Lung (tissue), 12 donors: ENCODE results near the gene PRKCD. TPM values are rescaled to one million over a fixed set of nuclear protein-coding genes. Genes with fewer than 3 reads are reported as not detected.

ENCODE experiments used
- ATAC-seq: fragments of 200-7000 bp; cut with Tn5 transposase; one replicate; pipeline ENCODE4 v1.9.1; 2020; ENCODE audit warnings: moderate number of reproducible peaks; ENCODE audit not compliant: insufficient read depth, low FRiP score
- DNase-seq, 3 donors: peaks; one replicate each; pipeline ENCODE4 v3.0.0-alpha.2; 2013 to 2017
- H3K27ac ChIP-seq, 2 donors: one replicate each; pipeline ENCODE4 v1.5.1; 2013; ENCODE audit warnings: mild to moderate bottlenecking in 2 of 2, moderate library complexity in 2 of 2, control low read depth in 1 of 2, inconsistent platforms in 1 of 2, low read depth in 1 of 2, low read length in 1 of 2
- H3K27me3 ChIP-seq, 3 donors: one replicate each; pipeline ENCODE4 v1.5.1; 2013; ENCODE audit warnings: low read length in 2 of 3; ENCODE audit not compliant: control insufficient read depth in 3 of 3, insufficient read depth in 3 of 3
- H3K36me3 ChIP-seq, 4 donors: one replicate each; pipeline ENCODE4 v1.5.1; 2013; ENCODE audit warnings: low read length in 4 of 4, mild to moderate bottlenecking in 1 of 4, moderate library complexity in 1 of 4; ENCODE audit not compliant: control insufficient read depth in 4 of 4, insufficient read depth in 4 of 4
- H3K4me1 ChIP-seq, 5 donors: one replicate each; pipeline ENCODE4 v1.5.1; 2013; ENCODE audit warnings: low read length in 5 of 5, mild to moderate bottlenecking in 2 of 5, moderate library complexity in 1 of 5; ENCODE audit not compliant: control insufficient read depth in 5 of 5, insufficient read depth in 5 of 5
- H3K4me3 ChIP-seq: one replicate; pipeline ENCODE4 v1.5.1; 2013; ENCODE audit warnings: mild to moderate bottlenecking, control low read depth, moderate library complexity
- H3K9ac ChIP-seq, 2 donors: one replicate each; pipeline ENCODE4 v1.5.1; 2013; ENCODE audit warnings: low read length in 2 of 2, control low read depth in 1 of 2; ENCODE audit not compliant: insufficient read depth in 1 of 2
- H3K9me3 ChIP-seq, 4 donors: one replicate each; pipeline ENCODE4 v1.5.1; 2013; ENCODE audit warnings: low read length in 3 of 4, mild to moderate bottlenecking in 1 of 4, moderate library complexity in 1 of 4; ENCODE audit not compliant: control insufficient read depth in 4 of 4, insufficient read depth in 3 of 4
- CTCF ChIP-seq: IDR thresholded peaks from 2 replicates; pipeline ENCODE4 v1.5.1; 2012; ENCODE audit warnings: mild to moderate bottlenecking; ENCODE audit errors: control extremely low read depth, extremely low read depth
- WGBS, 2 donors: extraction: QIAGEN DNeasy Blood & Tissue Kit; methylation state at CpG; one replicate each; pipeline ENCODE4 v1.1.7; 2013; 5-methylcytosine and 5-hydroxymethylcytosine counted together
- polyA plus RNA-seq, 2 donors: library from polyadenylated mRNA; stranded (reverse); fragments of 200-250 nt; gene quantifications; one replicate each; pipeline ENCODE4 v1.2.1, GENCODE V29; 2013
- total RNA-seq, 2 donors: library from RNA; depleted of rRNA in 1 of 2; stranded (reverse); fragments of >200 nt in 1 of 2; gene quantifications; one replicate each; pipeline ENCODE4 v1.2.1, GENCODE V29; 2014 to 2021
- donor health status: control.
- donor health status: control.
- donor health status: Bipolar disorder and iron deficiency.
- donor health status: healthy.
- donor health status: DM: yes; HTN: yes; CAD: no.

Gene PRKCD
- total and polyA plus RNA-seq, 4 donors = 34.9 to 85.2 (median 65.9) TPM

GRCh38 chr3:53170325-53171063, 9.5 kb downstream of the PRKCD start:
- Histone ChIP-seq H3K27me3 (no peaks in the 10 kb centered on the region), H3K9ac (no peak overlapping the region), H3K4me1 (peaks cover 0 to 30% (median 20%) of the 10 kb centered on the region in 5 donors), H3K9me3 (no peaks in the 10 kb centered on the region), H3K36me3 (peaks cover 0 to 15% (median 5%) of the 10 kb centered on the region in 4 donors), H3K4me3 (no peak overlapping the region), H3K27ac (no peak overlapping the region)
- WGBS, 2 donors = 40 to 58% methylated on average over 17 of the region's 17 CpGs
- ATAC-seq = no peak
- TF ChIP-seq CTCF = no peak
- no peak for DNase-seq

- Histone ChIP-seq H3K27me3 (no peaks in the 10 kb centered on the region), H3K36me3 (peaks cover 0 to 19% (median 5%) of the 10 kb centered on the region in 4 donors), H3K9me3 (no peaks in the 10 kb centered on the region), H3K27ac (no peak overlapping the region), H3K4me1 (peaks cover 0 to 30% (median 20%) of the 10 kb centered on the region in 5 donors), H3K9ac (no peak overlapping the region), H3K4me3 (no peak overlapping the region)
- DNase-seq (peak; percentile 39 to 73 (median 65)), ATAC-seq (no peak)
- WGBS, 2 donors = 47 to 70% methylated on average over 7 of the region's 7 CpGs
- TF ChIP-seq CTCF = no peak
These were observed 10.0 kb downstream of the PRKCD start for GRCh38 chr3:53171064-53171418.

GRCh38 chr3:53171827-53172505, 11.0 kb downstream of the PRKCD start:
- ATAC-seq (no peak), DNase-seq (no peak)
- peaks cover 0 to 20% (median 5%) of the 10 kb centered on the region in 4 donors for H3K36me3 ChIP-seq
- no peak overlapping the region for H3K27ac ChIP-seq
- no peaks in the 10 kb centered on the region for H3K27me3 ChIP-seq
- no peak for TF ChIP-seq CTCF
- H3K4me1 ChIP-seq = peaks cover 0 to 21% (median 13%) of the 10 kb centered on the region in 5 donors
- H3K9me3 ChIP-seq = no peaks in the 10 kb centered on the region
- H3K9ac ChIP-seq = no peak overlapping the region
- no peak overlapping the region for H3K4me3 ChIP-seq
- 38 to 70% methylated on average over 7 of the region's 7 CpGs for WGBS, 2 donors
